HepG2 (cell line): ENCODE data around the gene RNF10. TPM values are rescaled to one million over a fixed set of nuclear protein-coding genes. Genes with fewer than 3 reads are reported as not detected.

Experiments
- ELF3 ChIP-seq: IDR thresholded peaks from 2 replicates; pipeline ENCODE4 v1.6.1; 2016; ENCODE audit warnings: missing genetic modification reagents, missing compliant biosample characterization
- ETV6 ChIP-seq: sonication (generic); formaldehyde crosslinking; conservative IDR thresholded peaks from 2 replicates; pipeline ENCODE4 v1.4.0; 2020; ENCODE audit warnings: missing genetic modification reagents
- GATAD1 ChIP-seq: IDR thresholded peaks from 2 replicates; pipeline ENCODE4 v1.6.1; 2016; ENCODE audit warnings: missing genetic modification reagents, missing compliant biosample characterization
- KDM2A ChIP-seq: sonication (generic); formaldehyde crosslinking; IDR thresholded peaks from 2 replicates; pipeline ENCODE4 v1.4.0; 2020; ENCODE audit warnings: low read depth, missing genetic modification reagents, borderline replicate concordance
- MZF1 ChIP-seq: sonication (generic); formaldehyde crosslinking; IDR thresholded peaks from 2 replicates; pipeline ENCODE4 v1.8.1; 2023; ENCODE audit warnings: mild to moderate bottlenecking, missing genetic modification reagents, borderline replicate concordance
- RBM39 ChIP-seq: fragments of 200-400 bp; formaldehyde crosslinking; IDR thresholded peaks from one replicate; pipeline ENCODE4 v1.6.1; 2018; ENCODE audit warnings: antibody characterized with exemption, mild to moderate bottlenecking, low read depth, low read length; ENCODE audit not compliant: poor library complexity, severe bottlenecking
- RFXAP ChIP-seq: sonication (generic); formaldehyde crosslinking; IDR thresholded peaks from 2 replicates; pipeline ENCODE4 v1.4.0; 2020; ENCODE audit warnings: missing genetic modification reagents, borderline replicate concordance
- SALL1 ChIP-seq: sonication (generic); formaldehyde crosslinking; IDR thresholded peaks from 2 replicates; pipeline ENCODE4 v1.8.0; 2022; ENCODE audit warnings: mild to moderate bottlenecking, missing genetic modification reagents
- SUZ12 ChIP-seq: fragments of 150-350 bp; IDR thresholded peaks from 2 replicates; pipeline ENCODE4 v1.6.1; 2014; ENCODE audit warnings: low read depth, low read length
- TAF1 ChIP-seq: sonication (generic); formaldehyde crosslinking; IDR thresholded peaks from 2 replicates; pipeline ENCODE4 v1.4.0; 2020; ENCODE audit warnings: missing genetic modification reagents
- TEAD3 ChIP-seq: optimal IDR thresholded peaks from 2 replicates; pipeline ENCODE3; 2016; ENCODE audit warnings: borderline replicate concordance
- YEATS2 ChIP-seq: sonication (generic); formaldehyde crosslinking; IDR thresholded peaks from 2 replicates; pipeline ENCODE4 v1.4.0; 2020; ENCODE audit warnings: missing genetic modification reagents, borderline replicate concordance
- ZNF12 ChIP-seq: sonication (generic); formaldehyde crosslinking; IDR thresholded peaks from 2 replicates; pipeline ENCODE4 v1.5.0; 2020; ENCODE audit warnings: missing genetic modification reagents
- ZNF282 ChIP-seq: fragments of 450-650 bp; IDR thresholded peaks from 2 replicates; pipeline ENCODE4 v1.6.1; 2018; ENCODE audit not compliant: partially characterized antibody
- ZNF329 ChIP-seq: sonication (generic); formaldehyde crosslinking; IDR thresholded peaks from 2 replicates; pipeline ENCODE4 v1.9.0; 2021; ENCODE audit warnings: low read depth, mild to moderate bottlenecking, missing genetic modification reagents
- ZNF556 ChIP-seq: sonication (generic); formaldehyde crosslinking; IDR thresholded peaks from 2 replicates; pipeline ENCODE4 v1.4.0; 2020; ENCODE audit warnings: mild to moderate bottlenecking, missing genetic modification reagents, borderline replicate concordance
- ZNF75D ChIP-seq: sonication (generic); formaldehyde crosslinking; IDR thresholded peaks from 2 replicates; pipeline ENCODE4 v1.8.1; 2023; ENCODE audit warnings: missing genetic modification reagents, mild to moderate bottlenecking, borderline replicate concordance
- ZNF781 ChIP-seq: sonication (generic); formaldehyde crosslinking; IDR thresholded peaks from 2 replicates; pipeline ENCODE4 v1.5.1; 2020; ENCODE audit warnings: borderline replicate concordance, mild to moderate bottlenecking, missing genetic modification reagents; ENCODE audit errors: not compliant biosample characterization
- polyA plus RNA-seq, 8 experiments: library from polyadenylated mRNA; depleted of rRNA in 3 of 8; stranded (reverse) in 7 of 8; unstranded in 1 of 8; fragments of >200 nt; fragmentation: Illumina TruSeq in 4 of 8; extraction: Trizol in 4 of 8; gene quantifications; 2 replicates each; pipeline versions ENCODE4 v1.2.1 to v1.2.3, GENCODE V29; 2011 to 2016; ENCODE audit warnings: low read depth in 4 of 8, missing spikeins in 1 of 8, mixed read lengths in 1 of 8; ENCODE audit not compliant: insufficient read depth in 1 of 8
- total RNA-seq, 5 experiments: library from RNA; depleted of rRNA; stranded (reverse); fragments of >200 nt; fragmentation: Illumina TruSeq; extraction: Trizol; gene quantifications; 2 replicates each; pipeline ENCODE4 v1.2.3, GENCODE V29; 2016; ENCODE audit warnings: low read depth in 1 of 5
- TF ChIP-seq, protein P1 (sequence below): sonication (generic); formaldehyde crosslinking; IDR thresholded peaks from 2 replicates; pipeline ENCODE4 v1.5.0; 2020; ENCODE audit warnings: mild to moderate bottlenecking, missing genetic modification reagents
- TF ChIP-seq, protein P2 (sequence below): sonication (generic); formaldehyde crosslinking; IDR thresholded peaks from 2 replicates; pipeline ENCODE4 v1.4.0; 2020; ENCODE audit warnings: missing genetic modification reagents, borderline replicate concordance
- TF ChIP-seq, protein P3 (sequence below): IDR thresholded peaks from 2 replicates; pipeline ENCODE4 v1.6.1; 2018; ENCODE audit warnings: missing genetic modification reagents, mild to moderate bottlenecking, missing compliant biosample characterization
- TF ChIP-seq, protein P4 (sequence below): conservative IDR thresholded peaks from 2 replicates; pipeline ENCODE4 v1.6.1; 2018; ENCODE audit warnings: missing genetic modification reagents
- TF ChIP-seq, protein P5 (sequence below): sonication (generic); formaldehyde crosslinking; IDR thresholded peaks from 2 replicates; pipeline ENCODE4 v1.4.0; 2020; ENCODE audit warnings: missing genetic modification reagents; ENCODE audit errors: not compliant biosample characterization

RNF10 gene
- total and polyA plus RNA-seq, 2 of the 13 experiments (the other 11 are each of a cell fraction or from before 2014, with no cell fraction given): 62.5 to 88.0 TPM

DNA sequence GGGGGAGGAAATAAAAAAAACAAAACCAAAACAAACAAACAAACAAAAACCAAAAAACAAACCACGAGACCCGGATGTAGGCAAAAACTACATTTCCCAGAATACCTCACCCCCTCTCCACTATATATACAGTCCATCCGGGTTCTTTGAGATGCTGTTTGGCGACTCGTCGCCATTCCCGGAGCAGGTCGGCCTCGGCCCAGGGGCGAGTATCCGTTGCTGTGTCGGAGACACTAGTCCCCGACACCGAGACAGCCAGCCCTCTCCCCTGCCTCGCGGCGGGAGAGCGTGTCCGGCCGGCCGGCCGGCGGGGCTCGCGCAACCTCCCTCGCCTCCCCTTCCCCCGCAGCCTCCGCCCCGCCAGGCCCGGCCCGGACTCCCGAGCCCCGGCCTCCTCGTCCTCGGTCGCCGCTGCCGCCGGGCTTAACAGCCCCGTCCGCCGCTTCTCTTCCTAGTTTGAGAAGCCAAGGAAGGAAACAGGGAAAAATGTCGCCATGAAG is at the start of gene RNF10 (continued):
- TF ChIP-seq RFXAP (CRISPR knock-in tag) (0 out of 2 replicates have a peak, but pooled peaks have one; percentile 40), ZNF75D (no peak), ZNF781 (no peak), SUZ12 (peak; percentile 56), YEATS2 (0 out of 2 replicates have a peak, but pooled peaks have one; percentile 28), ZNF12 (no peak), ZNF329 (CRISPR knock-in tag) (no peak), GATAD1 (CRISPR knock-in tag) (peak; percentile 26; the same call in 1 of the 2 replicates), ETV6 (CRISPR knock-in tag) (no peak), ZNF556 (0 out of 2 replicates have a peak, but pooled peaks have one; percentile 18), SALL1 (CRISPR knock-in tag) (0 out of 2 replicates have a peak, but pooled peaks have one; percentile 16), TEAD3 (CRISPR knock-in tag) (peak; percentile 15), KDM2A (CRISPR knock-in tag) (peak; percentile 16; the same call in 1 of the 2 replicates), MZF1 (CRISPR knock-in tag) (no peak), ZNF282 (no peak), TAF1 (CRISPR knock-in tag) (peak; percentile 65), RBM39 (no peak), ELF3 (CRISPR knock-in tag) (0 out of 2 replicates have a peak, but pooled peaks have one; percentile 32)
- TF ChIP-seq, protein P1, sequence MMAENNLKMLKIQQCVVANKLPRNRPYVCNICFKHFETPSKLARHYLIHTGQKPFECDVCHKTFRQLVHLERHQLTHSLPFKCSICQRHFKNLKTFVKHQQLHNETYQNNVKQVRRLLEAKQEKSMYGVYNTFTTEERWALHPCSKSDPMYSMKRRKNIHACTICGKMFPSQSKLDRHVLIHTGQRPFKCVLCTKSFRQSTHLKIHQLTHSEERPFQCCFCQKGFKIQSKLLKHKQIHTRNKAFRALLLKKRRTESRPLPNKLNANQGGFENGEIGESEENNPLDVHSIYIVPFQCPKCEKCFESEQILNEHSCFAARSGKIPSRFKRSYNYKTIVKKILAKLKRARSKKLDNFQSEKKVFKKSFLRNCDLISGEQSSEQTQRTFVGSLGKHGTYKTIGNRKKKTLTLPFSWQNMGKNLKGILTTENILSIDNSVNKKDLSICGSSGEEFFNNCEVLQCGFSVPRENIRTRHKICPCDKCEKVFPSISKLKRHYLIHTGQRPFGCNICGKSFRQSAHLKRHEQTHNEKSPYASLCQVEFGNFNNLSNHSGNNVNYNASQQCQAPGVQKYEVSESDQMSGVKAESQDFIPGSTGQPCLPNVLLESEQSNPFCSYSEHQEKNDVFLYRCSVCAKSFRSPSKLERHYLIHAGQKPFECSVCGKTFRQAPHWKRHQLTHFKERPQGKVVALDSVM: peak; percentile 82
- TF ChIP-seq, protein P2, sequence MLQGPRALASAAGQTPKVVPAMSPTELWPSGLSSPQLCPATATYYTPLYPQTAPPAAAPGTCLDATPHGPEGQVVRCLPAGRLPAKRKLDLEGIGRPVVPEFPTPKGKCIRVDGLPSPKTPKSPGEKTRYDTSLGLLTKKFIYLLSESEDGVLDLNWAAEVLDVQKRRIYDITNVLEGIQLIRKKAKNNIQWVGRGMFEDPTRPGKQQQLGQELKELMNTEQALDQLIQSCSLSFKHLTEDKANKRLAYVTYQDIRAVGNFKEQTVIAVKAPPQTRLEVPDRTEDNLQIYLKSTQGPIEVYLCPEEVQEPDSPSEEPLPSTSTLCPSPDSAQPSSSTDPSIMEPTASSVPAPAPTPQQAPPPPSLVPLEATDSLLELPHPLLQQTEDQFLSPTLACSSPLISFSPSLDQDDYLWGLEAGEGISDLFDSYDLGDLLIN (CRISPR knock-in tag): no peak
- TF ChIP-seq, protein P3, sequence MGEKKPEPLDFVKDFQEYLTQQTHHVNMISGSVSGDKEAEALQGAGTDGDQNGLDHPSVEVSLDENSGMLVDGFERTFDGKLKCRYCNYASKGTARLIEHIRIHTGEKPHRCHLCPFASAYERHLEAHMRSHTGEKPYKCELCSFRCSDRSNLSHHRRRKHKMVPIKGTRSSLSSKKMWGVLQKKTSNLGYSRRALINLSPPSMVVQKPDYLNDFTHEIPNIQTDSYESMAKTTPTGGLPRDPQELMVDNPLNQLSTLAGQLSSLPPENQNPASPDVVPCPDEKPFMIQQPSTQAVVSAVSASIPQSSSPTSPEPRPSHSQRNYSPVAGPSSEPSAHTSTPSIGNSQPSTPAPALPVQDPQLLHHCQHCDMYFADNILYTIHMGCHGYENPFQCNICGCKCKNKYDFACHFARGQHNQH: 0 out of 2 replicates have a peak, but pooled peaks have one; percentile 31
- TF ChIP-seq, protein P4, sequence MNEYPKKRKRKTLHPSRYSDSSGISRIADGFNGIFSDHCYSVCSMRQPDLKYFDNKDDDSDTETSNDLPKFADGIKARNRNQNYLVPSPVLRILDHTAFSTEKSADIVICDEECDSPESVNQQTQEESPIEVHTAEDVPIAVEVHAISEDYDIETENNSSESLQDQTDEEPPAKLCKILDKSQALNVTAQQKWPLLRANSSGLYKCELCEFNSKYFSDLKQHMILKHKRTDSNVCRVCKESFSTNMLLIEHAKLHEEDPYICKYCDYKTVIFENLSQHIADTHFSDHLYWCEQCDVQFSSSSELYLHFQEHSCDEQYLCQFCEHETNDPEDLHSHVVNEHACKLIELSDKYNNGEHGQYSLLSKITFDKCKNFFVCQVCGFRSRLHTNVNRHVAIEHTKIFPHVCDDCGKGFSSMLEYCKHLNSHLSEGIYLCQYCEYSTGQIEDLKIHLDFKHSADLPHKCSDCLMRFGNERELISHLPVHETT (CRISPR knock-in tag): no peak
- TF ChIP-seq, protein P5, sequence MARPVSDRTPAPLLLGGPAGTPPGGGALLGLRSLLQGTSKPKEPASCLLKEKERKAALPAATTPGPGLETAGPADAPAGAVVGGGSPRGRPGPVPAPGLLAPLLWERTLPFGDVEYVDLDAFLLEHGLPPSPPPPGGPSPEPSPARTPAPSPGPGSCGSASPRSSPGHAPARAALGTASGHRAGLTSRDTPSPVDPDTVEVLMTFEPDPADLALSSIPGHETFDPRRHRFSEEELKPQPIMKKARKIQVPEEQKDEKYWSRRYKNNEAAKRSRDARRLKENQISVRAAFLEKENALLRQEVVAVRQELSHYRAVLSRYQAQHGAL (CRISPR knock-in tag): peak; percentile 59
